Hepatocyte (in vitro differentiated cells): ENCODE measurements around the gene ANGPTL1.

Source experiments
- CTCF ChIP-seq: fragments of 200-600 bp; sonication (generic); IDR thresholded peaks from 2 replicates; pipeline ENCODE4 v1.5.1; 2016; ENCODE audit warnings: antibody characterized with exemption, mild to moderate bottlenecking; ENCODE audit not compliant: poor library complexity
- EZH2 ChIP-seq: fragments of 200-600 bp; sonication (generic); IDR thresholded peaks from 2 replicates; pipeline ENCODE4 v1.6.1; 2016; ENCODE audit warnings: antibody characterized with exemption, mild to moderate bottlenecking, borderline replicate concordance

- TF ChIP-seq CTCF (no peak), EZH2 (no peak)
These were observed 37.5 kb upstream of the ANGPTL1 start for GRCh38 chr1:178908358-178908757.
